NCI-H1436 treated with DMSO at 0.1 percent for 48 hours (cell line): ENCODE measurements around the gene EPRS1.
"Not testable (repeated sequence)": the region's sequence is repeated elsewhere in the genome, so short reads cannot be mapped to it uniquely, and the experiment has no call there.

Source experiments
- DNase-seq: peaks from one replicate; lab custom pipeline; 2025; lab: John Stamatoyannopoulos, UW

The EPRS1 gene

GRCh38 chr1:220038640-220039039 lies 7.7 kb downstream of the EPRS1 start:
- DNase-seq, result no peak

DNA sequence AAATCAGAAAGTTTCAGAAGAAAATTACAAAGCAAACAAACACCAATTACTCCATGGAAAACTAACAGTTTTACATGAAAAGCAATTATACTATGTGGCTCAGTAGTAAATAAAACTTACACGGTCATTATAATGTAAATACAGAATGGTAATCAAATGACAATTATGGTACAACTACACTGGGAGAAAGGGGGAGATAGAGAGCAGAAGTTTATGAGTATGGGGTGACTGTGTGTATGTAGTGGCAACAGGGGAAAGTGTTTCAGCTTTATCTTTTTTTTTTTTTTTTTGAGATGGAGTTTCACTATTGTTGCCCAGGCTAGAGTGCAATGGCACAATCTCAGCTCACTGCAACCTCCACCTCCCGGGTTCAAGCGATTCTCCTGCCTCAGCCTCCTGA lies 8.5 kb downstream of the EPRS1 start:
- DNase-seq, result not testable (repeated sequence)

GRCh38 chr1:220032911-220033310 lies 13.4 kb downstream of the EPRS1 start:
- DNase-seq, result no peak

- no peak for DNase-seq
Observed at GRCh38 chr1:220031287-220031686, 15.0 kb downstream of the EPRS1 start.

DNA sequence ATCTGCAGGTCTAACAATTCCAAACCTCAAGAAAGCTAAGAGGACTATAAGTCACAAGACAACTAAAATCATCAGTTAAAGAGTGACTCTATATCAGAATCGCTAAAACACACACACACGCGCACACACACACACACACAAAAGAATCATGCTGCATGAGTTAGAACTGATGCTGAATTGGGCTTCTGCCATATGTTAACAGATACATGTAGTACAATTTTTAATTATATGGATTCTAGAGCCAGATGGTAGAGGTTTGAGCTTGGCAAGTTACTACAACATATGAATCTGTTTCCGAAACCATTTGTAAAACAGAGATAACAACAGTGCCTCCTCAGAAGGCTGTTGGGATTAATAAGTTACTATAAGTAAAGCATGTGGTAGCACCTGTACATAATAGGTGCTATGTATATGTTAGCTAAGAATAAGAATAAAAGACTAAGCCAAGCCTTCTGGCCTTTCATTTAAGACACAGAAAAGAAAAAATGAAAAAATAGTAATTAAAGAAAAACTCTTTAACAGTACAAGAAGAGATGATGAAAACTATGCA lies 17.9 kb downstream of the EPRS1 start:
- no peak for DNase-seq

DNA sequence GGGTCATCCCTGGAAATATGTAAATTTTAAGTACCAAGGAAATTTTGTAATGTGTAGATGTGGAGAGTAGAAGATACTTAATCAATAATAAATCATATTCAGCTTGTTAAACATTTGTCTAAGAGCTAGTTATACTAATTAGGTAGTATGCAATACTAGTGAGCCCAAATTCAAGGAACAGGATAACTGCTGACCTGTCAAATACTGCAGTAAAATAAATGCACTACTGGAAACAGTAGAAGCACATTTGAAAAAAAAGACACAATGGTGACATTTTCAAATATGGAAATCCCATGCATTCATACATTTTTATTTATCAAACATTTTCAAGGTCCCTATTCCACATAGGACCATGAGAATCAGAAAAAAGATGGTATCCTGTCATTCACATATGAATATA lies 27.2 kb downstream of the EPRS1 start:
- DNase-seq, result no peak

DNA sequence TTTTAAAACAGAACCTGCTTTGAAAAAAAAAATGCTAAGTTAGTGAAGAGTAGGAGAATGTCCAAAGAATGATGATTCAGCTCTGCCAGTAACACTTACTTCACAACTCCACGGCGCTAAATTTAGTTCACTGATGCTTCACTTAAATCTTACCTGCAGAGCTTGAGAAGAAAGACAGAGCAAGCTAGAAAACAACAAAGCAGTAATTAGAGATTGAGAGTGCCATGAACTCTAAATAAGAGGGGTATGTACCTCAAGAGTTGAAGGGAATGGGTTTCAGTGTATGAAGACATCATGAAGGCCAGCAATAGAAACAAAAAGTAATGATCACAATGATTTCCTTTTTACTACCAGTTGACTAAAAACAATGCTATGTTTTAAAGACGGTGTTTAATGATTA lies 32.8 kb downstream of the EPRS1 start:
- DNase-seq, result no peak

DNA sequence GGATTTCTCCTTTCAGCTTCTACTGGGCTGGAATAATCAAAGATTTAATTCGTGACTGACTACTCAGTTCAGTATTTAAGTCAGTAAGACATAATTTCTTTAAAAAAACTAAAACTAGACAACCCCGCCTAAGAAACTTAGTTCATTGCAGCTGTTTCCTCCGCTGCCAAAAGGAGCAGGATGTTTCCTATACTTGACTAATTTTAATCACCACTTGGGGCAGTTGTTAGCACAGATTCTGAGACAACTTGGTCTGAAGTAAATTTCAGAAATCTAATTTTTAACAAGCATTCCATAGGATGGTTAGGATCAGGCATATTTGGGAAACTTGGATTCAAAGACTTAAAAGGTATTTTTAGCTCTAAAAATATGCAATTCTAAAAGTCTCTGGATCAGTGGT lies 34.0 kb downstream of the EPRS1 start:
- DNase-seq, result no peak

DNA sequence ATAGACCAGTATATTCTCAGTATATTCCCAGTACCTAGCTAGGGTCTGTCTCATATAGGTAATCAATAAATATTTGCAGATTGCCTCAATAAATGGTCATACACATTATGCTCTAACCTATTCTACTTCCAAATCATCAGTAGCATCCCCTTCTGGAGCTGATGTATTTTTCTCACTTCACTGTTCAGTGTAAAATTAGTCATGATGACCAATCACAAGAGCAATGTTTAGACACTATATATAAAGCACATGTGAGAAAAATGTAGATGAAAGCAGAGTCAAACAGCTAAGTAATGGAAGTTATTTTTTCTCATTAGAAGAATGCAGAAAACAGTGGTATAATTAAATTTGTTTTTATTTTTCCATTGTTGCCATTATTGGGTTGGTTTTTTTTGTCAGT lies 34.7 kb downstream of the EPRS1 start:
- DNase-seq, result no peak

DNA sequence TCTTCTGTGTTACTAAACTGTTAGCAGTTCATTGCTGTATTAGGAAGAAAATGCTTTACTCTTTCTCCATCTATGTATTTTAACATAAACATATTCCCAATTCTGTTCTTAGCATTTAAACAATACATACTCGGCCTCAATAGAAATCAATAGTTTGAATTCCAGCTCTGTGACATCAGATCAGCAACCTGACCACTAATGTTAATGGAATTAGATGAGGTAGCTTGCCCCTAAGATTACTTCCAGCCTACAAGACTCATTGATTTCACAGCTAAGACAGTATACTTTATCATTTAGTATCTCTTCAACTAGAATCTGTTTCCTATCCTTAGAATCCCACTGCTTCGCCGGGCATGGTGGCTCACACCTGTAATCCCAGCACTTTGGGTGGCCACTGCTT lies 38.9 kb downstream of the EPRS1 start:
- no peak for DNase-seq

GRCh38 chr1:220005489-220005888 lies 40.8 kb downstream of the EPRS1 start:
- no peak for DNase-seq

DNA sequence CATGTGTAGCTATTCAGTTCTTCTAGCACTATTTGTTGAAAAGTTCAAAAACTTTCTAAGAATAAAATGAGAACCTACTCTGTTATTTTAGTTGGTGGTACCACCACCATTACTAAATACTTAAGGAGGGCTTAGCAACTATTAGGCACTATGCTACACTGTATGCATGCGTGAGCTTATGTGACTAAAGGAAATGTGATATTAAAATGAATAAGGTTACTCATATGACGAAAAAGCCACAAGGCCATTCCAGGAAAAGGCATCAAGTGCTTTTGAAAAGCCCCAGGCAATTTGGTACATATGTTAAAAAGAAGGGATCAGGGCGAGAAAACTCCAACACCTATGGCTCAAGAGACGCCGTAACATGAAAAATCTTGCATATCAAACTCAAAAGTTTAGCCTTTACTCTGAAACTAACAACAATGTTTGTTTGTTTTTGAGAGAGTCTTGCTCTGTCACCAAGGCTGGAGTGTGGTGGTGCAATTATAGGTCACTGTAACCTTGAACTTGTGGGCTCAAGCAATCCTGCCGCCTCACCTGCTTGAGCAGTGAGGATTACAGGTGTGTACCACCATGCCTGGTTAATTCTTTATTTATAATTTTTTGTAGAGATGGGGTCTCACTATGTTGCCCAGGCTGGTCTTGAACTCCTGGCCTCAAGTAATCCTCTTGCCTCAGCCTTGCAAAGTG lies 42.5 kb downstream of the EPRS1 start:
- no peak for DNase-seq

DNA sequence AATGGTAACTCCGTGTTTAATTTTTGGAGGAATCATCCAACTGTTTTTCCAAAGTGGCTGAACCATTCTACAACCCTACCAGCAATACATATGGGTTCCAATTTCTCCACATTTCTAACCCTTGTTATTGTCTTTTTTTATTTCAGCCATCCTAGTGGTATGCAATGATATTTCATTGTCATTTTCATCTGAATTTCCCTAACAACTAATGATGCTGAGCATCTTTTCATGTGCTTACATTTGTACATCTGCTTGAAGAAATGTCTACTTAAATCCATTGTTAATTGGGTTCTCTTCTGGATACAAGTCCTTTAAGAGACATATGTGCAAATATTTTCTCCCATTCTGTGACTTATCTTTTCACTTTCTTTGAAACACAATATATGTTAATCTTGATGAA lies 43.3 kb downstream of the EPRS1 start:
- DNase-seq, result no peak

DNA sequence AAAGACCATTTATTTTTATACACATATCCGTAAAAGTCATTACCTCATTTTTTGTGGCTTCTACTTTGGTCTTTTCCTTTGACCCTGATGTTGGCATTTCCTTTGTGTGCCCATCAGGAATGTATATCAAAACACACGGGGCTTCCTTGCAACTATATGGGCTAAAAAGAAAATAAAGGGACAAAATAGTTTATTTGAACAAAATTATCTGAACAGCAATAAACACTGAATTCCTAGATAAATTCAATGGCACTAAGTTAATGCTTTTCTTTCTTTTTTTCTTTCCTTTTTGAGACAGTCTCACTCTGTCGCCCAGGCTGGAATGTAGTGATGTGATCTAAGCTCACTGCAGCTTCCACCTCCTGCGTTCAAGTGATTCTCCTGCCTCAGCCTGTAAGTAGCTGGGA lies 45.2 kb downstream of the EPRS1 start:
- no peak for DNase-seq

GRCh38 chr1:219999821-220000220 lies 46.5 kb downstream of the EPRS1 start:
- DNase-seq, result no peak
